Stimulated activated CD4-positive, alpha-beta T cell treated with anti-CD3 and anti-CD28 coated beads, Interleukin-12 subunit alpha, Interleukin-12 subunit beta, amount 100 ng/mL, for 48 hours (primary cell): ENCODE data around the gene CYP4F3.
"Not testable (repeated sequence)": the region's sequence is repeated elsewhere in the genome, so short reads cannot be mapped to it uniquely, and the experiment has no call there.

ENCODE experiments used
- DNase-seq, 3 donors: peaks; one replicate each; pipeline ENCODE4 v3.0.0-alpha.2; 2020; ENCODE audit warnings: low read depth in 2 of 3, low spot score in 1 of 3

Gene CYP4F3

DNA sequence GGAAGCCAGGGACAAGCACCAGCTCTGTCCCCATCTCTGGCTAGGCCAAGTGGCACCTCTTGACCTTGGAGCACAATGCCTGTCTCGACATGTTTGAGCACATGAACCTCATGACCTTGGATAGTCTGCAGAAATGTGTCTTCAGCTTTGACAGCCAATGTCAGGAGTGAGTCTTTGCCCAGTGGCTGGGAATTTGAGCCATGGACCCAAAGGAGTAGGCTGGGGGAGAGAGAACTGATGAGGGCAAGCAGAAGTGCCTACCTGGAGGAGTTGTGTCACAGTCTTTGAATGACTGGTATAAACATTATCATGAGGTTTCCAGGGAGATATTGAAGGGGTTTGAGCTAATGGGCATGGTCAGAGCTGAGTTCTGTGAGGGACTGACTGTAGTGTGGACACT, 25.5 kb downstream of the CYP4F3 start:
- no peak for DNase-seq

DNA sequence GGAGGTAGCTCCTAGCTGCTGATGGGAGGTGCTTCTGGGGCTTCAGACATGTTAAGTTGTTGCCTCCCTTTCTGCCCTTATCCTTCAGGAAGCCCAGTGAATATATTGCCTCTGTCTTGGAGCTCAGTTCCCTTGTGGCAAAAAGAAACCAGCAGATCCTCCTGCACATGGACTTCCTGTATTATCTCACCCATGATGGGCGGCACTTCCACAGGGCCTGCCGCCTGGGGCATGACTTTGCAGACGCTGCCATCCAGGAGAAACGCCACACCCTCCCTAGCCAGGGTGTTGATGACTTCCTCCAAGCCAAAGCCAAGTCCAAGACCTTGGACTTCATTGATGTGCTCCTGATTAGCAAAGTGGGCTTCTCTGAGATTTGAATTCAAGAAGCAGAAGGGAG, 26.2 kb downstream of the CYP4F3 start:
- no peak for DNase-seq

DNA sequence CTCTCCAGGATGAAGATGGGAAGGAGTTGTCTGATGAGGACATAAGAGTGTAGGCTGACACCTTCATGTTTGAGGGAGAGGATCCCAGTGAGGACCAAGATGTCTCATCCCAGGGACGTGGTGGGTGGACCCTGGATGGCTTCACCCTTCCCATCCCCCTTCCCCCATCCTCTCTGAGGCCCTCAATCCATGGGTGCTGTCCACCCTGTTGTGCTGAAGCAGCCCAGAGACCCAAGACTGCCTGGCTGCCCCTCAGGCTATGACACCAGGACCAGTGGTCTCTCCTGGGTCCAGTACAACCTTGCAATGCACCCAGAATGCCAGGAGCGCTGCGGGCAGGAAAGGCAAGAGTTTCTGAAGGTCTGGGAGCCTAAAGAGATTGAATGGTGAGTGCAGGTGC, 28.7 kb downstream of the CYP4F3 start:
- DNase-seq: no peak

DNA sequence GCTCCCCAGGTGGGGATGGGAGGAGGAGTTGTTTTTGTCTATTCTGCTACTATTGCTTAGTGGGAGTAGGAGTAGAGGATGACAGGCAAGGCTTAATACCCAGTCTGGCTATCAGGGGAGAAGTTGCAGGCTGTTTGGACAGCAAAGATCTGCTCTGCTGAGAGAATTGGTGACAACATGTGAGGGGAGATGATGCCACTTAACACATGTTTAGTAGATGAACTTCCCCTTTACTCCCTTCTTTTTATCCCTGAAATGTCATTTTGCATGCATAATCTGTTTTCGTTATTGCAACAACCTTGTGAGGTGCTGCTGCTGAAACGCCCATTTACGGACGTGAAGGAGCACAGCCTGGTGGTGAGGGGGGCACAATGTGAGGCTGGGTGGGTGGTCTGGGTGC, 29.2 kb downstream of the CYP4F3 start:
- no peak for DNase-seq

DNA sequence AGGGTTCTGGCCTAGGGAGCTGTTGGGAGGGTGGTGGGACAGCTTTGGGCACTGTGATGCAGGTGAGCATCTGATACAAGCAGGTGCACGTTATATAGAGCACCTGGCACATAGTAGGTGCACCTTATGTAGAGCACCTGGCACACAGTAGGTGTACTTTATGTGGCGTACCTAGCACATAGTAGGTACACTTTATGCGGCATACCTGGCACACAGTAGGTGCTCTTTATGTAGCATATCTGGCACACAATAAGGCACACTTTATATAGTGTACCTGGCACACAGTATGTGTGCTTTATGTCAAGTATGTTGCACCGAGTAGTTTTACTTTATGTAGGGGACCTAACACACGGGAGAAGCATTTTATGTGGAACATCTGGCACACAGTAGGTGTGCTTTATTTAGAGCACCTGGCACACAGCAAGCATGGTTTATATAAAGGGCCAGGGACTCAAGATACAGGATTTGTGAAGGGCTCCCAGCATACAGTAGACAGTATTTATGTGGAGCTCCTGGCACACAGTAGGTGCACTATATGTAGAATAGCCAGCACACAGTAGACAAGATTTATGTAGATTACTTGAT, 30.6 kb downstream of the CYP4F3 start:
- no peak for DNase-seq

DNA sequence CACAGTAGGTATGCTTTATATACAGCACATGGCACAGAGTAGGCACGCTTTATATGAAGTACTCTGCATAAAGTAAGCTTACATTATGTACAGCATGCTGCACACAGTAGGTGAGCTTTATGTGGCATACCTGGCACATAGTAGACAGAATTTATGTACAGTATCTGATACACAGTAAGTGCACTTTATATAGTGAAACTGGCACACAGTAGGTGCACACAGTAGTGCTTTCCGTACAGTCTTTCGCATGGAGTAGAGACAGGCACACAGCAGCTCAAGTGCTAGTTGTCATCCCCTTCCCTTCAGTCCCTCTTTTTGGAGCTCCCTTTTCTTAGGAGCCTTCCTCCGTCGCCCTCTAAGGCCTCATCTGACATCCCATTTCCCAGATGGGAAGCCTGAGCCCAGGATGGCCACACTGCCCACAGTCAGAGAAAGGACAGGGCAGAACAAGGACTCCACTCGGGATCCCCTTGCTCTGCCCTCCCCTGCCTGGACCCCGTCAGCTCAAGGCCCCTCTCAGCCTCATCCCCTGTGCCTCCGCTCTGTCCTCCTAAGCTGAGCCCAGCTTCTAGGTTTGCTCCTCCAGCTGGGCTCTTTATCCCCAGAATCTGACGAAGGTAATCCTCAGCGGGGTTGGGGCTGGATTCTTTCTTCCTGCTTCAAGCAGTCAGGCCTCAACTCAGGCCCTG, 31.3 kb downstream of the CYP4F3 start:
- no peak for DNase-seq

DNA sequence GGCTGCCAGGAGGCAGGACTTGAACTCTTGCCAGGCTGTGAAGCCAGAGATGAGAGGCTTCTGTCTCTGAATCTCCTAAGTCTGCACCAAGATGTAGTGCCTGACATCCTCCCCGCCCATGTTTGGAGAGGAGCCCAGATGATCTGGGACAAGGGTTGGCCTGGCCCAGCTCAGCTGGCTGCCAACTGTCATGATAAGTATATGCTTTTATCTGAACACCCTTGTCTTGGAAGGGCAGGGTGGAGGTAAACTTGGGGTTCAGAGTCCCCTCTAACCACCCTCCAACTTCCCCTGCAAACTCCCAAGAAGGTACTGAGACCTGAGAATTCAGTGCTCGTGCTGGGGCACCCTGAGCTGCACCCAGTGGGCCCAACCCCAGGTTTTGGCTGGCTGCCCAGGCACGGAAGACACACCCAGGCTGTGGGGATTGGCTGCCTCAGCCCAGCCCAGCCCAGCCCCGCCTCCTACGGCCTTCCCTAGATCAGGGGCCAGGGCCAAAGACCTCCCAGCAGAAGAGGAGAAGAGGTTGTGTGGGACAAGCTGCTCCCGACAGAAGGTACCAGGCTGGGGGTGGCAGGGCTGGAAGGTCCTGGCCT, 32.0 kb downstream of the CYP4F3 start, which contains the start of gene CYP4F12:
Gene CYP4F12, plus strand, starts transcription at position 508 of the 596 bp plus-strand sequence. CDS start 443 bp downstream, outside the sequence.
- DNase-seq: no peak

DNA sequence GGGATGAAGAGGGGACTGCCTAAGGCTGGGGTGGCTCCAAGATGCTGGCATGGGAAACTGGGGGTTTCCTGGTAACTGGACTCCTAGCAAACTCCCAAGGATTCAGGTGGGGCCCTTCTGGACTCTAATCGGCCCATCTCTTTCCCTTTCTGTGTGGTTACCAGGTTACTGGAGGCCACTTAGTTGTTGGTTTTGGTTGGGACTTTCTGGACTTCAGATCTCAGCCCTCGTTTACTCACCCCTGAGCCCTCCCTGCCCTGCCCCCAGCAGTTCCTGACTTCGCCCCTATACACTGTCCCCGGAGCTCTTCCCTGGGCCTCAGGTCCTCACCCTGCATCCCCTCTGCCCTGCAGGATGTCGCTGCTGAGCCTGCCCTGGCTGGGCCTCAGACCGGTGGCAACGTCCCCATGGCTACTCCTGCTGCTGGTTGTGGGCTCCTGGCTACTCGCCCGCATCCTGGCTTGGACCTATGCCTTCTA, 32.5 kb downstream of the CYP4F3 start:
- DNase-seq: no peak

DNA sequence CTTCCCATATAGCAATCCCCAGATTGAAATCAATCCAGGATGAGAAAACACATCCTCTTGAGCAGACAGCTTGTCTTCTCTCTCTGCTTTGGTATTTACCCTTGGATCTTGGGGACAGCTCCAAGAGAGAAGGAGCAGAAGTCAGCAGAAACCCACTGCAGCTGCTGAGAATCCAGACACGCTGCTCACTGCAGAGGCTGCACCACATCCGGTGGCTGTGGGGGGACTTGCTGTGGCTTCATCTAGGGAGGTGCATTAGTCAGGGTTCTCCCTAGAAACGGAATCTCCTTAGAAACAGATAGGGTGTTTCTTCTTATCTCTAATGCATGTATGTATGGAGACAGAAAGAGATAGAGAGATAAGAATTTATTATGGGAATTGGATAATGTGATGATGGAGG, 34.9 kb downstream of the CYP4F3 start:
- DNase-seq: no peak

DNA sequence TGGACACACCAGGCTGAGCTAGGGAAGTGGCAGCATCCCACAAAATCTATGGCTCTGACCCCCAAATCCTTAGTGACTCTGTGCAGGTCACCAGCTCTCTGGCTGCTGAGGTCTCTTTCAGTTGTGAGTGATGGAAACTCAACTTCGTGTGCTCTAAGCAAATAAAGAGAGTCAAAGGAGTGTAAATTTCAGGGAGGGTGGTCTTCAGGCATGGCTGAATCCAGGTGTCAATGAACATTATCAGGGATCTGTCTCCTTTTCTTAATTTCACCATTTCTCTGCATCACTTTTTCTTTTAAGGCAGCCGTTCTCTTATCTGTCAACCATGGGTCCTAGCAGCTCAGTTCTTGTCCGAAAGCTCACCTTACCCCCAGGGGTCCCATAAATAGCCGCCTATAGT, 38.4 kb downstream of the CYP4F3 start:
- DNase-seq: no peak

DNA sequence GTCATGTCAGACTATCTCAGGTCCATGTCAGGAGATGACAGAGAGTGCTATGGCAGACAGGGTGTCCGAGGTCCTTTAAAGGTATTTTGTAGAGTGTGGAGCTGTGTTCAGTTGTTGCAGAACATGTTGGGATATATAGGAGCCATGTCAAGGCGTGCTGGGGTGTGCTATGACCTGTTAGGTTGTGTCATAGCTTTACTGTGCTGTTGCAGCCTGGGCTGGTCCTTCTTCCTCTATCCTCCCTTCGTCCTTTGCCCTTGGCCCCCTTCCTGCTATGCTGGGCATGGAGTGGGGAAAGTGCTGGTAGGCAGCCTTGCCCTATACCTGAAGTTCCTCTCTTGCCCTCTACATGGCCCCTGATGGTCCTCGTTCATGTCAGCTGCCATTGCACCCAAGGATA, 39.2 kb downstream of the CYP4F3 start:
- not testable (repeated sequence) for DNase-seq

DNA sequence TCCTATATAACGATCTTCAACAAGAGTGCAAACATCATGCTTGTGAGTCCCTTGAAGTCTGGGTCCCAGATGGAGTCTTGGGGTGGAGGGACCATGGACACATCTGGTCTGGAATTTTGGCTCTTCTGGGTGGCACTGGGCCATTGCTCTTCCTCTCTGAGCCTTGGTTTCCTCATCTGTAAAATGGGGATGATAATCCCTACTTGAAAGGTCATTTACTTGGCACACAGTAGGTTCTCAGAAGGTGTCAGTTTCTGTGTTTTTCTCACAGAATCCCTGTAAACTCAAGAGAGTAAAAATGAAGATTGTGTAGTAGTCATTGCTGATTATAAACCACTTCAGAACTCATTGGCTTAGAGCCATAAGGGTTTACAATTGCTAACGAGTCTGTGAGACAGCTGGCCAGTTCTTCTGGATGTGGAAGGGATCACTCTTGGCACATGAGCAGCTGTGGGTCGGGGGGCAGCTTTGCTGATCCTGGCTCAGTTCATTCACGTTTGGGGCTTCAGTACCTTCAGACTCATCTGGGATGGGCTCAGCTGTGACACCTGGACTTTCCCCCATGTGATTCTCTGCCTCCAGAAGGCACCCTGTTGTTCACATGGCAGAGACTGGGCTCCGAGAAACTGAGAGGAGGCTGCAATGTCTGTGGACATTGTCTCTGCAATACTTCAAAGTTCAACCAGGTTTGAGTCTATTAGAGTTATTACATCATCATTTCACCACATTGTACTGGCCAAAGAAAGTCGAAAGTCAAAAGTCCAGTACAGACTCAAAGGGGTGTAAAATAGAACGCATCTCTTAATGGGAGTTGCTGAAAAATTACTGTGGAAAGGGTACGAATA, 40.0 kb downstream of the CYP4F3 start:
- DNase-seq: no peak

DNA sequence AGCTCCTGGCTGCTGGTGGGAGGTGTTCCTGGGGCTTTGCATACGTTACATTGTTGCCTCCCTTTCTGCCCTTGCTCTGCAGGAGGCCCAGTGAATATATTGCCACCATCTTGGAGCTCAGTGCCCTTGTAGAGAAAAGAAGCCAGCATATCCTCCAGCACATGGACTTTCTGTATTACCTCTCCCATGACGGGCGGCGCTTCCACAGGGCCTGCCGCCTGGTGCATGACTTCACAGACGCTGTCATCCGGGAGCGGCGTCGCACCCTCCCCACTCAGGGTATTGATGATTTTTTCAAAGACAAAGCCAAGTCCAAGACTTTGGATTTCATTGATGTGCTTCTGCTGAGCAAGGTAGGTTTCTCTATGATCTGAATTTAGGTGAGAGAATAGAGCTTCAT, 42.7 kb downstream of the CYP4F3 start:
- no peak for DNase-seq

DNA sequence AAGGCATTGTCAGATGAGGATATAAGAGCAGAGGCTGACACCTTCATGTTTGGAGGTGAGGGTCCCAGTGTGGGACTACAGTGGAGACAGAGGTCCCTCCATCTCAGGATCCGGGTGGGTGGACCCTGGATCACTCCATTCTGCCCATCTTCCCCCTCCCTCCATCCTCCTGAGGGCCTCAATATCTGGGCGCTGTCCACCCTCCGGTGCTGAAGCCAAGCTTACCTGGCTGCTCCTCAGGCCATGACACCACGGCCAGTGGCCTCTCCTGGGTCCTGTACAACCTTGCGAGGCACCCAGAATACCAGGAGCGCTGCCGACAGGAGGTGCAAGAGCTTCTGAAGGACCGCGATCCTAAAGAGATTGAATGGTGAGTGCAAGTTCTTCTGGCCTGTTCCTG, 44.1 kb downstream of the CYP4F3 start:
- no peak for DNase-seq

DNA sequence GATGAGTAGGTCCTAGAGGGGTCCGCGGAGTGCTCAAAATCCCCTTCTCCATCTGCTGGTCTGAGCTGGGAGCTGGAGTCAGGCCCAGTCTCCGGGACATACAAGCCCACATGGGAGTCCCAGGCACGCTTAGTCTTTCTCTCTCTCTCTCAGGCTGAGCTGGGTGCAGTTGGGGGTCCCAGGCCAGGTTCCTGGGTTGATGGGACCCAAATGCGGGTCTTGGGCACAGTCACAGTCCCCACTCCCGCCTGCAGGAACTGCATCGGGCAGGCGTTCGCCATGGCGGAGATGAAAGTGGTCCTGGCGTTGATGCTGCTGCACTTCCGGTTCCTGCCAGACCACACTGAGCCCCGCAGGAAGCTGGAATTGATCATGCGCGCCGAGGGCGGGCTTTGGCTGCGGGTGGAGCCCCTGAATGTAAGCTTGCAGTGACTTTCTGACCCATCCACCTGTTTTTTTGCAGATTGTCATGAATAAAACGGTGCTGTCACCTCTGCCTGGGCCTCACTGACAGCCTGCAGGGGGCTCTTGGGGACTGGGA, 56.0 kb downstream of the CYP4F3 start:
- no peak for DNase-seq

DNA sequence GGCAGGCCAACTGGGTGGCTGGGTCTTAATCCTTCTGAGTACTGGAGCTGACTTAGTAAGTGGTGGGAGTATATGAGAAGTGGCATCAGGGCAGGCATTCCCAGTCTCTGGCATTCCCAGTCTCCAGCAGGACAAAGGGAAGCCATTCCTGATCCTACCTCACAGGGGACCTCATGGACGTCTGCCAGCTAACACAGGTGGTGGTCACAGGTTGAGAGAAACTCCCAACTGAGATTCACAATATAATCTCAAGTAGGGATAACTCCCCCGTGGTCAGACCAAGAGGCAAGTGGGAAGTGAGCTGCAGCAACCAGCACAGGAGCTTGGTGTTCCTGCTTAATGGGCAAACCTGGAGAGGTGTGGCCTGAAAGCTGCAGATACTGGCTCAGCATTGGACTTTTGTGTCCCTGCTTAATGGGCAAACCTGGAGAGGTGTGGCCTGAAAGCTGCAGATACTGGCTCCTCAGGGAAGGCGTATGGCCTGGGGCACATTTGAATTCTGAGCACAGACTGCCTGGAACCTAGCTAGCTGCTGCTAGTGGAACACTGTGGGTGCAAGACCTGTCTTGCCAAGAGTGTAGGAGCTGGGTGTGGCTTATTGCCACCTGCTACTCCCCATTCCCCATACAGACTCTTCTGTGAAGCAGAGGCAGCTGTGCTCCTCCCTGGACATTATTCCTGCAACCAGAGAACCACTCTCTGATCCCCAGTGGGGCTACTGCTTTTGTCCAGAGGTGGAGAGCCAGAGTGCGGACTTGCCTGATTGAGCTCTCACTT, 61.2 kb downstream of the CYP4F3 start:
- DNase-seq: no peak

DNA sequence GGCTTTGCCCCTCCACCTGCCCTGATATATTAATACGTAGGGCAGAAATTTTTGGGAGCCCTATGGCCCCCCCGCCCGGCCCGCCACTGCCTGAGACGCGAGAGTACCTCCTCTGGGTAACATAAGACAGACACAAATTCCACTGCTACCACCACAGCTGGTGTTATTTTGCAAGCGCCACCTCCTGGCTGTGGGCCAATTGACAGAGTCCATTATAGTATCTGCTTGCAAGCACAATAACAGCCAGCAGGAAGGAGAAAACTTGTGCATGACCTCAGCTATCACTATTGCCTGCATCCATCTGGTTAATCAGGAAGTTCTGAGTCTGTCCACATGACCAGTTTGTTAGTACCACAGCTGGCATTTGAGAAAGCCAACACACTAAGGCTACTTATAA, 61.8 kb downstream of the CYP4F3 start:
- no peak for DNase-seq
